ENCODE data around the gene PRMT7.

PRMT7 gene

DNA sequence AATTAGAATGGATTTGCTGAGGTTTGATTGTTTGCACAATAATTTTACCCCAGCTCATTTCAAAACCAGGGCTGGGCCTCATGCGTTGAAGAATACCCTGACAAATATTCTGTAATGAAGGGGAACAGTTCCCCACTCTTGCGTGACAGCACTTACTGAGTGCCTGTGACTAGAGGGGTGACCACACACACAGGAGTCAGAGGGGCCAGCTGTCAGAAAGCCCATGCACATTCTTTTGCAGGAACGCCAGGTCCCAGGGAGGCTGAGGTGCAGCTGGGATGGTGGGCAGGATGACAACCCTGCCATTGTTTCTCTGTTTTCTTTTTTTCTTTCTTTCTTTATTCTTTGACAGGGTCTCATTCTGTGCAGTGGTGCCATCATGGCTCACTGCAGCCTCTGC, 92.9 kb downstream of the PRMT7 start:
- Histone ChIP-seq H3K27ac (ENCODE audit: low read length) (no peak overlapping the region), H2AFZ (ENCODE audit: low read depth, low read length) (no peak overlapping the region), H3K4me2 (ENCODE audit: insufficient read depth, low read length) (no peak overlapping the region), H4K20me1 (ENCODE audit: insufficient read depth, low read length) (no peaks in the 10 kb centered on the region), H3K9me3 (ENCODE audit: insufficient read depth, low read length, severe bottlenecking) (no peaks in the 10 kb centered on the region), H3K79me2 (ENCODE audit: insufficient read depth, low read length) (no peaks in the 10 kb centered on the region), H3K4me1 (ENCODE audit: insufficient read depth, low read length) (peaks cover 4% of the 10 kb centered on the region; the same call in 1 of the 2 replicates), H3K9ac (ENCODE audit: low read depth, low read length) (no peak overlapping the region), H3K27me3 (ENCODE audit: insufficient read depth, low read length, poor library complexity) (no peaks in the 10 kb centered on the region), H3K36me3 (ENCODE audit: insufficient read depth, low read length) (no peaks in the 10 kb centered on the region), H3K4me3 (ENCODE audit: low read depth in 1 of 2, low read length in 2 of 2) (no peak overlapping the region)
- ATAC-seq (ENCODE audit: insufficient read depth, low read depth) (no peak), DNase-seq (no peak)
- TF ChIP-seq, protein P1, sequence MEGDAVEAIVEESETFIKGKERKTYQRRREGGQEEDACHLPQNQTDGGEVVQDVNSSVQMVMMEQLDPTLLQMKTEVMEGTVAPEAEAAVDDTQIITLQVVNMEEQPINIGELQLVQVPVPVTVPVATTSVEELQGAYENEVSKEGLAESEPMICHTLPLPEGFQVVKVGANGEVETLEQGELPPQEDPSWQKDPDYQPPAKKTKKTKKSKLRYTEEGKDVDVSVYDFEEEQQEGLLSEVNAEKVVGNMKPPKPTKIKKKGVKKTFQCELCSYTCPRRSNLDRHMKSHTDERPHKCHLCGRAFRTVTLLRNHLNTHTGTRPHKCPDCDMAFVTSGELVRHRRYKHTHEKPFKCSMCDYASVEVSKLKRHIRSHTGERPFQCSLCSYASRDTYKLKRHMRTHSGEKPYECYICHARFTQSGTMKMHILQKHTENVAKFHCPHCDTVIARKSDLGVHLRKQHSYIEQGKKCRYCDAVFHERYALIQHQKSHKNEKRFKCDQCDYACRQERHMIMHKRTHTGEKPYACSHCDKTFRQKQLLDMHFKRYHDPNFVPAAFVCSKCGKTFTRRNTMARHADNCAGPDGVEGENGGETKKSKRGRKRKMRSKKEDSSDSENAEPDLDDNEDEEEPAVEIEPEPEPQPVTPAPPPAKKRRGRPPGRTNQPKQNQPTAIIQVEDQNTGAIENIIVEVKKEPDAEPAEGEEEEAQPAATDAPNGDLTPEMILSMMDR (IDR thresholded peaks at IDR 0.05; ENCODE audit: borderline replicate concordance, extremely low read depth, low read length, poor library complexity, severe bottlenecking), result no peak
- TF ChIP-seq EZH2 (IDR thresholded peaks at IDR 0.05; ENCODE audit: borderline replicate concordance, low read depth, low read length, severe bottlenecking), result no peak

DNA sequence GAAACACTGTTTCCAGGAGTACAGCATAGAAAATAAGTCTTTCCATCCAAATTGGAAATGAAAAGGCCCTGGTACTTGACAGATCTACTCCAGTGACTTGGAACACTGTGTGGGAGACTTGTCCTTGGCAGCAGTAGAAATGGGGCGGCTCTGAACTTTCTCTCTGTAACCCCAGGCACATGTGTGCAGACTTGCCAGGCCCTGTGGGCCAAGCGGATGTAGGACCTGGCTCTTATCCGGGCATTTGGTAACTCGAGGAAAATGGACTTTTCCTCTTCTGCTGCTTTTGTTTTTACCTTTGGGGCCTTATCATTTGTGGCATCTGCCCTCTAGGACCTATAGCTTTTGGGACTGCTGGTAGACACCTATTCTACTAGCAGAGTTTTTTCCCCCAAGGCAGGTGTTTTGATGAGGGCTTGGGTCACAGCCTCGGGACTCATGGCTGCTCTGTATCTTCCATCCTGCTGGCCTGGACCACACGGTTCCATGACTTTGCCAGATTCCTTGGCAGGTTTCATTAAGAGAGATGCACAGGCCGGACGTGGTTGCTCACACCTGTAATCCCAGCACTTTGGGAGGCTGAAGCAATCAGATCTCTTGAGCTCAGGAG, 94.0 kb downstream of the PRMT7 start:
- Histone ChIP-seq H3K4me1 (ENCODE audit: insufficient read depth, low read length) (peaks cover 13% of the 10 kb centered on the region), H3K4me3 (ENCODE audit: low read depth in 1 of 2, low read length in 2 of 2) (no peak overlapping the region), H3K9ac (ENCODE audit: low read depth, low read length) (no peak overlapping the region), H3K27ac (ENCODE audit: low read length) (no peak overlapping the region; the same call in 1 of the 2 replicates), H4K20me1 (ENCODE audit: insufficient read depth, low read length) (no peaks in the 10 kb centered on the region), H3K36me3 (ENCODE audit: insufficient read depth, low read length) (no peaks in the 10 kb centered on the region), H3K27me3 (ENCODE audit: insufficient read depth, low read length, poor library complexity) (no peaks in the 10 kb centered on the region), H3K79me2 (ENCODE audit: insufficient read depth, low read length) (no peaks in the 10 kb centered on the region), H2AFZ (ENCODE audit: low read depth, low read length) (no peak overlapping the region), H3K4me2 (ENCODE audit: insufficient read depth, low read length) (no peak overlapping the region), H3K9me3 (ENCODE audit: insufficient read depth, low read length, severe bottlenecking) (no peaks in the 10 kb centered on the region)
- TF ChIP-seq EZH2 (IDR thresholded peaks at IDR 0.05; ENCODE audit: borderline replicate concordance, low read depth, low read length, severe bottlenecking), result no peak
- TF ChIP-seq, protein P1 (IDR thresholded peaks at IDR 0.05; ENCODE audit: borderline replicate concordance, extremely low read depth, low read length, poor library complexity, severe bottlenecking), result no peak
- no peak for ATAC-seq (ENCODE audit: insufficient read depth, low read depth)
- no peak for DNase-seq

DNA sequence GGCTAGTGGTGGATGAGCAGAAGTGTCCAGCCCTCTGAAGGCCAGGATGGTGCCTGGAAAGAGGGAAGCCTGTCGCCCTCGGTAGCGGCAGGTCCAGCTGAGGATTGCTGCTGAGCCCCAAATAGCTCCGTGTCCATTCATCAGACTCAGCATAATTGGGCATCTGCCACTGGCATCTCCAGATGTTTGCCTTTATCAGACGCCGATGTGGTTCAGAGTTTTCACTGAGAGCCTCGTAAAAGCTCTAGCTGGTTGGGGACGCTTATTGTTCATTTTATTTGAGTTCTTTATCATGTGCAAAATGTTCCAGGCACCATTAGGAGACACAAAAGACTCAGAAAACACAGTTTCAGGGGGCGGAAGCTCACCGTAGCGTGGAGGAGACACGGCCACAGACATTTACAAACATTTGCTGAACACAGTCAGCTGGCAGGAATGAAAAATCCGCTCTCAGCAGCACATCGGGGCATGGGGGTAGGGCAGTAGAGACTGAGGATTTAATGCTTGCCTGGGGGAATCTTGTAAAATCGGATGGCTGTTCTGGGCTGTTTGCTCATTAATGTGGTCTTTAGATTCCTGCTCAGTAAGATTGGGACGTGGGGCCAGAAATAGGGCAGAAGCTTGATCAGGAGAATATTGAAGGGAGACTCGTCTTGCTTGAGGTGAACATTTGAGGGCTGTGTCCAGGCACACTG, 95.8 kb downstream of the PRMT7 start:
- H3K79me2 ChIP-seq (ENCODE audit: insufficient read depth, low read length), result no peaks in the 10 kb centered on the region
- H3K36me3 ChIP-seq (ENCODE audit: insufficient read depth, low read length), result no peaks in the 10 kb centered on the region
- no peaks in the 10 kb centered on the region for H4K20me1 ChIP-seq (ENCODE audit: insufficient read depth, low read length)
- H3K27me3 ChIP-seq (ENCODE audit: insufficient read depth, low read length, poor library complexity), result no peaks in the 10 kb centered on the region
- H3K27ac ChIP-seq (ENCODE audit: low read length), result no peak overlapping the region
- no peak for DNase-seq
- peaks cover 30% of the 10 kb centered on the region for H3K4me1 ChIP-seq (ENCODE audit: insufficient read depth, low read length)
- H3K9ac ChIP-seq (ENCODE audit: low read depth, low read length), result no peak overlapping the region
- TF ChIP-seq, protein P1 (IDR thresholded peaks at IDR 0.05; ENCODE audit: borderline replicate concordance, extremely low read depth, low read length, poor library complexity, severe bottlenecking), result no peak
- no peak for TF ChIP-seq EZH2 (IDR thresholded peaks at IDR 0.05; ENCODE audit: borderline replicate concordance, low read depth, low read length, severe bottlenecking)
- no peak overlapping the region for H3K4me2 ChIP-seq (ENCODE audit: insufficient read depth, low read length)
- no peak overlapping the region for H3K4me3 ChIP-seq (ENCODE audit: low read depth in 1 of 2, low read length in 2 of 2)
- no peaks in the 10 kb centered on the region for H3K9me3 ChIP-seq (ENCODE audit: insufficient read depth, low read length, severe bottlenecking)
- ATAC-seq (ENCODE audit: insufficient read depth, low read depth), result no peak
- H2AFZ ChIP-seq (ENCODE audit: low read depth, low read length), result no peak overlapping the region

Measured in DND-41 (cell line).